HUDEP-2 (cell line): ENCODE measurements around the gene PHLDA2.

Experiments
- DNase-seq, 76 experiments: peaks; one replicate each; lab custom pipeline; 2025; ENCODE audit not compliant: unreplicated experiment in 76 of 76; lab: John Stamatoyannopoulos, UW

PHLDA2 gene

DNA sequence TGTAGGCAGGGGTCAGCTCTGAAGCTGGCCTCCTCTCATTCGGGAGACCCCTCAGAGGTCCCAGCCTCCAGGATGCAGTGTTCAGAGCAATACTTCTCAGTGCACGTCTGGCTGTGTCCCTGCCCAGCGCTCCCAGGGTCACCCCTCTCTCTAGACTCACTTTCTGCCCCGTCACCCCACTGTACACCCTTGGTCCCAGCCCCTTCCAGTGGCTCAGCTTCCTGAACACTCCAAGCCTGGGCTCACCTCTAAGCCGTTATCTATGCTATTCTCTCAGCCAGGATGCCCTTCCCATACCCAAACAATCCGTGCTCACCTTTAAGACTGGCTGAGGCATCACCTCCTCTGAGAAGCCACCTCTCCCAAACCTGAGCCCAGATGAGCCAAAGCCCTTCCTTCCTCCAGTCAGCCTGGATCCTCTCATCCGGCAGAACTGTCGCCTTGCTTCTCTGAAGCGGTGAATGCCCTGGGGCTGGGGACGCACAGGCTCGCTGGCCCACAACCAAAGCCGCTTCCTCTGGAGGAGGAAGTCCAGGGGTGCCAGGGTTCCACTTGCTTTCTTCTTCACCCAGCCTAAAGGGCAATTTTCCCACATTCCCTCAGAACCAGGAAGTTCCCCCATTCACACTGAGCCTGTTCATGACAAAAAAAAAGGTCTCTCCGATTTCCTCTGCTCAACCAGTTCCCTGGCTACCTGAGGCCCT lies 30.0 kb downstream of the PHLDA2 start:
- DNase-seq, result no peak

DNA sequence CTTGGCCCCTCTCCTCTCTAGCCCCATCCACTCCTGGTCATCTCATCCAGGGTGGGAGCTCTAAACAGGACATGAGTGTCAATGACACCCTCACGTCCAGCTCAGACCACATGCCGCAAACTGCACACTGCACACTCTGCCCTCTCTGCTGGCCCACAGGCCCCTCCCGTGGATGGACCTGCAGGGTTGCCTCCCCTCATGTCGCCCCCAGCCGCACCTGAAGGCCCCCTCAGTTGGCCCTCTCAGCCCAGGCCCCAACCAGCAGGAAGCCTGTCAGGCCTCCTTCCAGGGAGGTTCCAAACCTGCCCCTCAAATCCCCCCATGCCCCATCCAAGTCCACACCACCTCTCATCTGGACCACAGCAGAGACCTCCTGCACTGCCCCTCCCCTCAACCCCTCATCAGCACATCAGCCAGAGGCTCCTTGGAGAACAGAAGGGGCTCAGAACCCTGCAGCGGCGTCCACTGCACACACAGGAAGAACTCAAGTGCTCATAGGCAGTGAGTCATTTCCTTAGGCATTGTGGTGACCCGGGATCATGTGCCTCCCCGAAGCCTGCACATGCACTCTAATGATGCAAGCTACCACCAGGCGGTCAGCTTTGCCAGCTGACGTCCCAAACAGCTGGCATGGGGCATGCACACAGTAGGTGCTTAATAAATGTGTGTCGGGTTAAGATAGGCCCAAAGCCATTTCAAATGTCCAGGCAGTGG lies 30.7 kb downstream of the PHLDA2 start:
- peak in 57 of 76 experiments; percentile 6 to 74 (median 38) for DNase-seq

DNA sequence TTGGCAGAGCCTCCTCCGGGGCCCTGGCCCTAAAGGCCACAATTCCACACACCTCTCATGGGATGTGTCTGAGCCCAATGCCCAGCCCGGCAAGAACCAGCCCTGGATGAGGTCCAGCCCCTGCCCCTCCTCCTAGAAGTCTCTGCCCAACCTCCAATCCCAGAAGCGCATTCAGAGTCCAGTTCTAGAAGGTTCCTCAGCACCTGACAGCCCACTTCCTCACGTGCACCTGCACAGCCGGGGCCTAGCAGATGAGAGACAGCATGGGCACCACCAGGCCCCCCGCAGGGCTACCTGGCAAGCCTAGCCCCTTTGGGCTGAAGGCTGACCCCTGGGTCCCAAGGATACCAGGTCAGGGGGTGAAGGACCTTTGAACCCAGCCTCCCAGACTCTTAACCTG lies 32.2 kb downstream of the PHLDA2 start:
- DNase-seq, result no peak

DNA sequence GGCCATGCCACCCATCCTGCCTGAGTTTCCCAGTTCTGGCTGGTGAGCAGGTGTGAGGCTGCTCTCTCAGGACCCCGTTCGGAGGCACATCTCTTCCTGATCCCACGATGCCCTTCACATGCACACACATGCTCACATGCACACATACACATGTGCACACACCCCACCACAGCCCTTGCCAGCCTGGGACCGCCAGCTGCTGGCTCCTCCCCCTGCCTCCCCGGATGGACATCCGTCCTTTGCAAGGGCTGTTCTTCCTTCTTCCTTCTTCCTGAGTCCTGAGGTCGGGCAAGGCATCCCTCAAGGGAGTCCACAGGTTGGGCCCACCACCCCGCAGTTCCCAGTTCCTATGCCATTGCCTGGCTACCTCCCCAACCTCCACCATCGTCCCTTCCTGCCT lies 33.2 kb downstream of the PHLDA2 start:
- no peak for DNase-seq

DNA sequence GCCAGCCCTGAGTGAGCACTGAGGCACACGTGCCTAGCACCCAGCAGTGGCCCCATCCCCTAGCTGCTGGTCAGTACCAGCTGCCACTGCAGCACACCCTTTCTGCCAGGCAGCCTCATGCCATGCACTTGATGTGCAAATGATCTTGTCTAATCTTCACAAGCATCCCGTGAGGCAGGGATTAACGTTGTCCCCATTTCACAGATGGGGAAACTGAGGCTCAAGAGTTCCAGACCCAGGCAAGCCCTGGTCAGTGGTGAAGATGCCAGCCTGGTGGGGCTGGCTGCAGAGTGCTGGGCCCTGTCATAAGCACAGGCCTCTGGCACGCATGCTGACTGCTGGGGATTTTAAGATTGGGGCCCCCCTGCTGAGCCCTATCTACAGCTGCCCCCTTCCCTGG lies 35.3 kb downstream of the PHLDA2 start:
- DNase-seq, result no peak

DNA sequence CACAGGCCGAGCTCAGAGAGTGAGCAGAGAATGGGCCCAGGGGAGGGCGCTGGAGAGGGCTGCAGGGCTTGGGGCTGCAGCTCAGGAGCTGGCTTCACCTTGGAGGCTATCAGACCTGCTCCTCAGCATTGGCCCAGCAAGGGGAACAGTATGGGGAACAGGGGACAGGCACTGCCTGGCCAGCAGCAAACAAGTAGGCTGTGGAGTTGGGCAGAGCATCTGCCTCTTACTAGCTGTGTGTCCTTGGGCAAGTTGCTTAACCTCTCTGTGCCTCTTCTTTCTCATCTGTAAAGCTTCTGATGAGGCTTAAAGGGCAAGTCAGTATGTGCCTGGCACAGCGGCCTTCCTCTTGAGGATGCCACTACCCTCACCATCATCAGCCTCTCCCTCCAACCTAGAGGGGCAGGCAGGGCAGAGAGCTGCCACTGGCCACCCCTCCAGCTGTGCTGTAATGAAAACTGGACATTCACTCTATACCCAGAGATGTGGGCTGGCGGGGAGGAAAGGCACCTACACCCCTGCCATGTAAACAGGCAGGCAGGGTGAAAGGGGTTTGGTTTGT lies 36.2 kb downstream of the PHLDA2 start:
- DNase-seq, result peak in 11 of 76 experiments; percentile 11 to 42 (median 20)

DNA sequence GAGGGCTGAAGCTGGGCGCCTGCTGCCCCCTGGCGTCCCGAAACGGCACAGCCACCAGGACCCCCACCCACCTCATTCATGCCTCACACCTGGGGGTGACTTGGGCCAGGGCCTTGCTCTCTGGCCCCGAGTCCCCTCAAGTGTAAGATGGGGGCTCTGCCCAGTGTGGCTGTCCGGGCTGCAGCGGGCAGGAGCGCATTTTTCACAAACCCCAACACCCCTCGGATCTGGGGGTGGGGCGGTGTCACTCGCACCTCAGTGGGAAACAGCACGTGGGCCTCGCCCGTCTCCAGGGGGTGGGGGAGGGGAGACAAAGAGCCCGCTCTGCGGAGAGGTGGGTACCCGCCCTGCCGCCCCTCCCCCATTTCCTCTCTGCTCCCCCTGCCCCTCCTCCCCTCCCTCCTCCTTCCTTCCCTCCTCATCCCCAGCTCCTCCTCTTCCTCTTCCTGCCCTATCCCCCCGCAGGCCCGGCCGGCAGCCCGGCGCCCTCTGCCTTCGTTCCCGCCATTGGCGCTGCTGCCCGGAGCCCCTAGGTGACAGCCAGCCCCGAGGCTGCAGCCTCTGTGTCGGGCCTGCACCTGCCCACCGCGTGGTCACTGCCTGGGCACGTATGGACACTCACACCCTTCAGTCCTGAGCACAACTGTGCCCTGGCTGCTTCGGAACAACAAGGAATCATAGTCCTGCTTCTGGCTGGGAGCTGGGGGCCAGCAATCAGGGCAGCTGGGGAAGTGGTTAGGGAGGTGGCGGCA lies 36.8 kb downstream of the PHLDA2 start:
- DNase-seq, result peak in 21 of 76 experiments; percentile 7 to 56 (median 31)

DNA sequence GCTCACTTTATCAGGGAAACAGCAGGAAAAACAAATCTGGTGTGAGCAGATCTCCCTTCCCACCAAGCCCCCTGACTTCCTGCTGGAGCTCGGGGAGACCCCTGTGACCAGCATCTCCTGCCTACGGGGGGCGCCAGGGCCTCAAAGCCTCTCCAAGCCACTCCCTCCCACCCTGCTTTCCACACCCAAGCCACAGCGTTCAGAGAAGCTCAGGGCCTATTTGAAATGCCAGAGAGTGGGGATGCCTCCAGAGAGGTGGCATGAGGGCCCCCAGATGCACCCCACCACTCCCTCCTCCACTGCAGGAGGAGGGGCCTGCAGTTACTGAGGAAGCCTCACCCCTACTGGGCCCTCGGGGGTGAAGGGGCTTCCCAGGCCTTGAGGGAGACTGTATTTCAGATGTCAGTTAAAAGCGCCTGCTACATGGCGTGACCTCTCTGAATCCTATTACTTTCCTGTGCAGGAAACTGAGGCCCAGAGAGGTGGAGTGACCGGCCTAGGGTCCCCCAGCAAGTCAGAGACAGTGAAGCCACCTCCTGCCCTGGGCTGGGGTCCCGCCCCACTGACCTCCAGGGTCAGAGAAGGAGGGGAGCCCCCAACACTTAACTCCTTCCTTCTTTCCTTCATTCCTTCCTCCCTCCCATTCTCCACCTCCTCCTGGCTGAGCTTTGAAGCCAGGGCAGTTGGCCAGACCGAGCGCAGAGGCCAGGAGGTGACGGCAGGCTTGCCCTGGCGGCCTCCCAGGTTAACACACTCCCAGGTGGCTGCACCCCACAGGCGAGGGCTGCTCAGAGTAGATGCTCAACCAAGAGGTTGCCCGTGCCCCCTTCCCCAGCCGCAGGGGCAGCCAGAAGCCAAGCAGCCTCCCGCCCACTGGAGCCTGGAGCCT lies 37.6 kb downstream of the PHLDA2 start:
- peak in 16 of 76 experiments; percentile 12 to 47 (median 21) for DNase-seq

DNA sequence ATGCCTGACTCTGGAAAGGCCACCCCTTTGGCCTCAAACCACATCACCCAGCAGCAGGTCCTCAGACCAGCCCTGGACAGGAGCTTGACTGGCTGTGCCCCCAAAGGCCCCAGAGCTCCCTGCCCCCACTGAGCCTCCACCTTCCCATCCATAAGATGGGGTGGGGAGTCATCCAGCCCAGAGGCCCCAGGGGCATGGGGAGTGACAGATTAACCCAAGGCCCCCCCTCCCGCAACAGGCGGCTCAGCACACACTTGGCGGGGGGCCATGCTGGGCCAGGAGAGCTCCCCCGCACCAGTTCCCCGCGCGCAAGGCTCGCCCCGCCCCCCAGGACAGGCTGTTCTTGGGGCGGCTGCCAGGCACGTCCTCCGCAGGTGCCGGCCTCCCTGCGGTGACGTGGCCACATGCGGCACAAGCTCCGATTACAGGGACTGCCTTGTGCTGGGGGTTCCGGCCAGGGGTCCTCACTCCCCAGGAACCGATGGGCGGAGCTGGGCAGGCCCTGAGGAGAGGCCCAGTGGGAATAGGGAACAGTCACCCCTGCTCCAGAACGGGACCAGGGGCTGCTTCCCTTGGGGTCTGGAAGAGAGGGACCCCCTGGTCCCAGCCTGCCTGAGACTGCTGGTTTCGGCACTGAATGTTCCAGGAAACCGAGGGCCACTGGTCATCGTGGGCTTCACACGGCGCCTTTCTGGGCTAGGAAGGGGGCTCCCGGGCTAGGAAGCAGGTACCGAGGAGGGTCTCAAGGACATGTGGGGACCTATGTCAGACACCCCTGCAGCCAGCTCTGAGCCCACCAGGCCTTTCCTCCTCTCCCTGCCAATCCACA lies 38.5 kb downstream of the PHLDA2 start:
- peak in 69 of 76 experiments; percentile 22 to 96 (median 66) for DNase-seq

DNA sequence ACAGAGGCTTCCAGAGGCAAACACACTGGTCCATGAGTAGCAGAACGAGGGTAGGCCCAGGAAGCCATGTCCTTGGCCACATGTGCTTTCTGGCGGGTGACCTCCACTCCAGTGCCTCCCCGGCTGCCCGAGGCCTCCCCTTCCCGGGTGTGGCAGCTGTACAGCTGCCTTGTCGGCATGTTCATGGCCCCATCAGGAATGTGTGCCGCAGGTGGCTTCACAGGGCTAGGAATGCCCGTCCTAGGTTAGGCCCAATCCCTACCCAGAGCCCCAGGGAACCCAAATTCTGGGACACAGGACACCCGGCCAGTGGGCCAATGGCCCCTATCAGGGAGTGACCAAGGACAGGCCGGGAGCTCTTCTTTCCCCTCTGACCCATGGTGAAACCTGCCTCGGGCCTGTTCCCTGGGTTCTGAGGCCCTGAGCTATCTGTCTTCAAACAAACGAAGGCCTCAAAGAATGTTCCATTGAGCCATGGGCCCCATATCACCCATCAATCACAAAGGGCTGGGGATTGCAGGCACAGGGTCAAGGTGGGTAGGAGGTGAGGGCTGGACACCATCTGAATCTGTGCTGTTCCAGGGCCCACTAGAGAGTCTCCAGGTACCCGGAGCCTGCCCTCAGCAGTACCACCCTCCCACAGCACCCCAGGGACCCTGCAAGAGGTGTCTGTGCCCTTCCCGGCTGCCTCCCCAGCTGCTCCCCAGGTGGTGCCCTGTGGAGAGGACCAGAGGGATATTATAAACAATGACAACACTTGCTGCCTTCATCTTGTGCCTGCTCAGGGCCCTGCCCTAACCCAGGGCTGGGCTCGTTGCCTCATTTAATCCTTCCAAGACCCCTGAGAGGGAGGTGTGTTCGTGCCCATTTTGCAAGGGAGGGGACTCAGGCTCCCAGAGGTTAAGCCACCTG lies 39.6 kb downstream of the PHLDA2 start:
- no peak for DNase-seq

DNA sequence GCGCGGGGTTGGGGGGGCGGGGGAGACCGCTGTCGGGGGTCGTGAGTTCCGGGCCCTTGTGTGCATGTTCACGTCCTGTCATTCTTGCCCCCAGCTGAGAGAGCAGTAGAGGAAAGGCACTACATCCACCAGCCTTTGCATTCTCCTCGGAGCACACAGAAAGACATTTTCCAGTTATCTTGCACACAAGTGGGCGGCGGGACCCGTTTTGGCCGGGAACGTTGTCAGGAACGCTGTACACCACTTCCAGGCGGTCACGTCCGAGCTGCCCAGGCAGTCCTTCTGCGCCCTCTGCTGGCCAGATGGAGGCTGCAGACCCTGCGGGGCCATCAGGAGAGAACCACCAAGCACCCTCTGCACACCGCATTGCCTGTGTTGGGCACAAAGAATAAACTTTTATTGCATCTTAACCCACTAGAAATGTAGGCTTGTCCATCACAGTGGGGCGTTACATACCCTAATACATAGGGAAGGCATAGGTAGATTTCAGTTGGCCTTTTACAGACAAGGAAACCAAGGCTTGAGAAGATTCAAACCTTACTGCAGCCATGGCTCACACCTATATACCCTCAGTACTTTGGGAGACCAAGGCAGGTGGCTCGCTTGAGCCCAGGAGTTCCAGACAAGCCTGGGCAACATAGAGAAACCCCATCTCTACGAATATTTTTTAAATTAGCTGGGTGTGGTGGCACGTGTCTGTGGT lies 40.8 kb downstream of the PHLDA2 start:
- DNase-seq, result peak in 71 of 76 experiments; percentile 16 to 90 (median 71)

DNA sequence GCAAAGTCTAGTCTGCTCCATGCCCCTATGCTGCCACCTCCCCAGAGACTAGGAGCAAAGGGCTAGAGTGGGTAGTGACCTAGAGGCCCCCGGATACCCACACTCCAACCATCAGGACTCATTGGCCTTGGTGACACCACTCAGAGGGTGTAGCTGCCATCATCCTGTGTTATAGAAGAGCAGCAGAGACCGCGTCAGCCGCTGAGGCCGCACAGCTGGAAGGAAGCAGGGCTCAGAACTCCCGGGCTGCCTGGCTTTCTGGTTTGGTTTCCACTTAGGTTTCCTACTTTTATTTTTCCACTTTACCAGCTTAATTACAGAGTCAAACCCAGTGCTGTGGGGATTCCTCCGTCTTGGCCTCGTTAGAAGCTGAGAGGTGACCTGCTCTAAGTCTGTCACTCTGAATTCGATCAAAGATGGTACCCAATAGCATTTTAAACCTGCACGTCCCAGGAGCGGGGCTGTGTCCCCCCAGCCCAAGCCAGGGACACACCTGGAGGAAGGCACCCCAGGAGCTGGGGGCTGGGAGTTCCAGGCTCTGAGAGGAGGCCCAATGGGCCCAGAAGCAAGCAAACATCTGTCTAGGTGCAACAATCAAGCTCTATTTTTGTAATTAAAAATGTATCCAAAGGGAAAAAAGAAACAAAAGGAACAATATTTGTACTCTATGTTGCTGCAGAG lies 41.6 kb downstream of the PHLDA2 start:
- no peak for DNase-seq

DNA sequence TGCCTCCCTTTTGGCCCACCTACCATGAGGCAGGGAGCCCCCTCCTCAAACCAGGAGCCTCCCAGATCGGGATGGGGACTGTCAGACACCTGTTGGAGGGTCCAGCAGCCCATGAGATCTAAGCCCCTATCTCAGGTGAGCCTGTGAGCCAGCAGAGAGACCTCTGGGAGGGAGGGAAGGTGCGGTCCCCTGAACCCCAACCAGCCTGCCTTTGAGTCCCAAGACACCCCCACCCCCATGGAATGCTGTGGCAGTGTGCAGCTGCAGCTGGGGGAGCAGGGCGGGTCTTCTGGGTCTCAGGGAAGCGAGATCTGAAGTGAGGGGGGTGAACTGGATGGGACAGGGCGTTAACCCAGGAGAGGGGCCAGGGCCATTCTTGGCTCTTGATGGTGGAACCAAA lies 42.3 kb downstream of the PHLDA2 start:
- DNase-seq, result no peak

DNA sequence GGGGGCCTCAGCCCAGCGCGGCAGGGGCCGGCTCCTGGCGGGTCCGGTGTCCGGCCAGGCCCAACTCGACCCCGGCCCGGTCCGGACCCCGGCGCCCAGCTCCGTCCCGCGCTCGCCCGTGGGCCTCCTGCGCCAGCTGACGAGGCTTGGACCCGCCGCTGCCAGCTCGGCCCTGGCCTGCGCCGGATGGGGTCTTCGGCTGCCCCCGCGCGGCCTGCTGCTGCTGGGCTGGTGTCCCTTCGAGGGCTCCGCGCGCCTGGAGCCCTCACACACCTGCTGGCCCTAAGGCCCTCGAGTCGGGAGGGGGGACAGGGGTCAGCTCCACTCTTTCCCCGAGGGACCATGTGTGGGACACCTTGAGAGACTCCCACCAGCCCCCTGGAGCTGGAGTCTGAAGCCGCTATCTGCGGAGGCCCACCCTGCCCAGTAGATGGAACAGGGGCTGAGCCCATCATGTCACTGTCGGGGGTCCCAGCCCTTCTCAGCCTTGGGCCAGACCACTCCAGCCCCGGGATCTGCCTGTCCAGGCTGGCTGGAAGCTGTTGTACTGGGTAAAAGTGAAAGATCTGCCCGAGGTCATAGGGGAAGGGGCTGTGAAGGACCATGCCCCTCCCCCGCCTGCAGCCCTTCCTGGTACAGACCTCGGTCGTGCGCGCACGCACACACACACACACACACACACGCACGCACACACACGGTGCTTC lies 42.9 kb downstream of the PHLDA2 start:
- no peak for DNase-seq

DNA sequence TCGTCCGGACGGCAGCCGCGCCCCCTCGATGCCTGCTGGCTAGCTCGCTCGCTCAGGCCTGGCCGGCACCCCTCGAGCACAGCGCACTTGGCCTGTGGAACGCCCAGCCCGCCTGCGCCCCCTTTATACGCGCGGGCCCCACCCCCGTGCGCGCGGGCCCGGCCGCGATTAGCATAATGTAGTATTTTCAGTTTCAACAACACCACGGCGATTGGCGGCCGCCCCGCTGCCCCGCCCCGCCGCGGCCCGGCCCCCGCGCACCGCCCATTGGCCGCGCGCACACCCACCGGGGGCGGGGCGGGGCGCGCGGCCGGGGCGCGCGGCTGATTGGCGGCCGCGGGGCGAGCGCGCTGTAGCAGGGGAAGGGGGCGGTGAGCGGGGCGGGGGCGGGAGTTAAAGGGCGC lies 43.5 kb downstream of the PHLDA2 start, which contains the start of gene CDKN1C:
Gene CDKN1C, minus strand, starts transcription at position 98 of the 404 bp plus-strand sequence. CDS start 319 bp downstream, outside the sequence.
- peak in 71 of 76 experiments; percentile 17 to 82 (median 65) for DNase-seq

DNA sequence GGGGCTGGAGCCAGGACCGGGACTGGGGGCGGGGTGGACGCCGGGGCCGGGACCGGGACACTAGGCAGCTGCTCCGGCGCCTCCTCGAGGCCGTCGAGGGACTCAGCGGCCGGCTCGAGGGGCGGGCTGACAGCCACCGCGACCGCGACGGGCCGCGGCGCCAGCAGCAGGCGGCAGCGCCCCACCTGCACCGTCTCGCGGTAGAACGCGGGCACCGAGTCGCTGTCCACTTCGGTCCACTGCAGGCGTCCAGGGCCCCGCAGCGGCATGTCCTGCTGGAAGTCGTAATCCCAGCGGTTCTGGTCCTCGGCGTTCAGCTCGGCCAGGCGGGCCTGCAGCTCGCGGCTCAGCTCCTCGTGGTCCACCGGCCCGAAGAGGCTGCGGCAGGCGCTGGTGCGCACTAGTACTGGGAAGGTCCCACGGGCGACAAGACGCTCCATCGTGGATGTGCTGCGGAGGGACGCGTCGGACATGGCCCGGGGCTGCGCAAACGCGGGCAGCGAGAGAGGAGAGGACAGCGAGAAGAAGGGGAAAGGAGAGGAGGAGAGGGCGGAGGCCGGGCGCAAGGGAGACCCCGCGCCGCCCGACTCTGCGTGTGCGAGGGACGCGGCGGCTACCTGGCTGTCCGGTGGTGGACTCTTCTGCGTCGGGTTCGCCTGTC lies 44.1 kb downstream of the PHLDA2 start:
- peak in 35 of 76 experiments; percentile 9 to 60 (median 29) for DNase-seq
